ENCODE data around the gene LMBR1L.

- TF ChIP-seq POLR2A (IDR thresholded peaks at IDR 0.05; ENCODE audit: low read length) = no peak
- no peak for TF ChIP-seq GATA1 (IDR thresholded peaks at IDR 0.05; ENCODE audit: low read depth, low read length)
These were observed 15.7 kb downstream of the LMBR1L start for GRCh38 chr12:49094975-49095365.

All from erythroblast (primary cell).